Smooth muscle cell (in vitro differentiated cells): ENCODE results near the gene CDH4. TPM values are rescaled to one million over a fixed set of nuclear protein-coding genes. Genes with fewer than 3 reads are reported as not detected.
"Not testable (repeated sequence)": the region's sequence is repeated elsewhere in the genome, so short reads cannot be mapped to it uniquely, and the experiment has no call there.

Experiments used
- DNase-seq: peaks from one replicate; lab custom pipeline; 2025; ENCODE audit not compliant: unreplicated experiment; lab: John Stamatoyannopoulos, UW
- H2AFZ ChIP-seq: fragments of 200-600 bp; sonication (generic); 2 replicates; pipeline ENCODE4 v1.6.0; 2016; ENCODE audit warnings: antibody characterized with exemption, low read depth, mild to moderate bottlenecking
- H3F3A ChIP-seq: fragments of 200-600 bp; sonication (generic); 2 replicates; pipeline ENCODE4 v1.6.0; 2017; ENCODE audit warnings: antibody characterized with exemption, low read depth
- H3K27ac ChIP-seq: fragments of 200-600 bp; sonication (generic); 2 replicates; pipeline ENCODE4 v1.5.1; 2016; ENCODE audit warnings: low read depth, mild to moderate bottlenecking
- H3K27me3 ChIP-seq: fragments of 200-600 bp; sonication (generic); 2 replicates; pipeline ENCODE4 v1.6.1; 2016; ENCODE audit warnings: low read depth, mild to moderate bottlenecking
- H3K36me3 ChIP-seq: fragments of 200-600 bp; sonication (generic); 2 replicates; pipeline ENCODE4 v1.5.1; 2016; ENCODE audit warnings: low read depth
- H3K4me1 ChIP-seq: fragments of 200-600 bp; sonication (generic); 2 replicates; pipeline ENCODE4 v1.5.1; 2016; ENCODE audit warnings: low read depth
- H3K4me2 ChIP-seq: fragments of 200-600 bp; sonication (generic); 2 replicates; pipeline ENCODE4 v1.6.0; 2016; ENCODE audit warnings: mild to moderate bottlenecking
- H3K4me3 ChIP-seq: fragments of 200-600 bp; sonication (generic); 2 replicates; pipeline ENCODE4 v1.5.1; 2016; ENCODE audit warnings: mild to moderate bottlenecking
- H3K79me2 ChIP-seq: fragments of 200-600 bp; sonication (generic); 2 replicates; pipeline ENCODE4 v1.6.0; 2016; ENCODE audit warnings: low read depth, mild to moderate bottlenecking
- H3K9ac ChIP-seq: fragments of 200-600 bp; sonication (generic); 2 replicates; pipeline ENCODE4 v1.6.0; 2016; ENCODE audit warnings: low read depth
- H3K9me3 ChIP-seq: fragments of 200-600 bp; sonication (generic); replicated peaks from 2 replicates; pipeline ENCODE4 v1.5.1; 2016; ENCODE audit warnings: low read depth
- H4K20me1 ChIP-seq: fragments of 200-600 bp; sonication (generic); 2 replicates; pipeline ENCODE4 v1.6.0; 2016; ENCODE audit warnings: low read depth
- CTCF ChIP-seq: fragments of 200-600 bp; sonication (generic); IDR thresholded peaks from 2 replicates; pipeline ENCODE4 v1.5.1; 2017; ENCODE audit warnings: borderline replicate concordance, mild to moderate bottlenecking, antibody characterized with exemption; ENCODE audit not compliant: insufficient read depth, poor library complexity, severe bottlenecking
- WGBS: methylation state at CpG from one replicate; pipeline ENCODE4 v1.1.7; 2016; ENCODE audit warnings: low lambda C conversion rate; 5-methylcytosine and 5-hydroxymethylcytosine counted together
- polyA plus RNA-seq: library from polyadenylated mRNA; unstranded; fragments of >200 nt; fragmentation: Nextera tagmentation; extraction: Ambion mirVana; gene quantifications from 2 replicates; pipeline ENCODE4 v1.2.1, GENCODE V29; 2016
- total RNA-seq: library from RNA; depleted of rRNA; stranded (reverse); fragments of >200 nt; gene quantifications from 2 replicates; pipeline ENCODE4 v1.2.3, GENCODE V29; 2014

CDH4 gene
- total and polyA plus RNA-seq, 2 experiments from 2014 or later = 0.03 to 0.04 TPM

DNA sequence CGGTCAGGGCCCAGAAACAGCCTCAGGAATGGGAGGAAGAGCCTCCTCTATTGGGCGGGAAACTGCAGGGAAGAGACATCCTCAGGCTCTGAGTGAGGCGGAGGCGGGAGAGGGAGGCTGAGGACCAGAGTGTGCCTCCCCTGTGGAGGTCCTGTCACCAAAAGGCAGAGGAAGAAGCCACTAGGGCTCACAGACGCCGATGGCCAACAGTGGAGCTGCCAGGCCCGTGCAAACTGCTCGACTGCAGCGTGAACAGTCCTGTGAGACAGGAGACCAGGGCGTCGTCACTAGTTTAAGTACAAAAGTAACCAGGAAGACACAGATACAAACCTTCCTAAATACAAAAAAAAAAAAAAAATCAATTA is 730.9 kb downstream of the CDH4 start:
- no peak for TF ChIP-seq CTCF
- H3K27ac ChIP-seq = no peak overlapping the region
- no peaks in the 10 kb centered on the region for H3K36me3 ChIP-seq
- H3K27me3 ChIP-seq = no peaks in the 10 kb centered on the region
- no peaks in the 10 kb centered on the region for H3F3A ChIP-seq
- no peak overlapping the region for H3K4me2 ChIP-seq
- H3K9ac ChIP-seq = no peak overlapping the region
- H3K9me3 ChIP-seq = no peaks in the 10 kb centered on the region
- 92% methylated on average over 11 of the region's 11 CpGs for WGBS
- peaks cover 10% of the 10 kb centered on the region for H4K20me1 ChIP-seq
- H3K79me2 ChIP-seq = no peaks in the 10 kb centered on the region
- no peak overlapping the region for H3K4me3 ChIP-seq
- H3K4me1 ChIP-seq = no peaks in the 10 kb centered on the region
- no peak overlapping the region for H2AFZ ChIP-seq
- DNase-seq = no peak

- no peak overlapping the region for H3K27ac ChIP-seq
- no peak overlapping the region for H2AFZ ChIP-seq
- no peaks in the 10 kb centered on the region for H3K9me3 ChIP-seq
- H3K4me3 ChIP-seq = no peak overlapping the region
- H3K36me3 ChIP-seq = no peaks in the 10 kb centered on the region
- H3K27me3 ChIP-seq = no peaks in the 10 kb centered on the region
- no peak for TF ChIP-seq CTCF
- no peak overlapping the region for H3K9ac ChIP-seq
- no peaks in the 10 kb centered on the region for H3F3A ChIP-seq
- H3K79me2 ChIP-seq = no peaks in the 10 kb centered on the region
- DNase-seq = no peak
- H3K4me2 ChIP-seq = no peak overlapping the region
- no peaks in the 10 kb centered on the region for H3K4me1 ChIP-seq
- H4K20me1 ChIP-seq = peaks cover 5% of the 10 kb centered on the region
- WGBS = 95% methylated on average over 17 of the region's 17 CpGs
These were observed 731.9 kb downstream of the CDH4 start for GRCh38 chr20:61983965-61984364.

DNA sequence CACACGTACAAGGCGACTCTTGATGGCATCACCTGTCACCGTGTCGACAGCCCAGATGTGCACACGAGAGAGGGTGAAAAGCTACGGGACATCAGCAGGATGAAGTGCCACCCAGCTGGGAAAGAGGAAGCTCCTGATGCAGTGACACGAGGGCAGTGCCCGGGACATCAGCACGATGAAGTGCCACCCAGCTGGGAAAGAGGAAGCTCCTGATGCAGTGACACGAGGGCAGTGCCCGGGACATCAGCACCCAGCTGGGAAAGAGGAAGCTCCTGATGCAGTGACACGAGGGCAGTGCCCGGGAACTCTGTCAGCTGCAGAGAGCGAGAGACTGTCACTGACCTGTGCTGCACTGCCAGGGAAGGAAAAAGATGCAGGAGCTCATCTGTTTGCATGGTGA is 732.4 kb downstream of the CDH4 start:
- not testable (repeated sequence) for H3K9ac ChIP-seq, H3K27me3 ChIP-seq, H3K9me3 ChIP-seq, DNase-seq, H3K79me2 ChIP-seq, H3K36me3 ChIP-seq, H3F3A ChIP-seq, H3K4me1 ChIP-seq, H3K27ac ChIP-seq, H3K4me2 ChIP-seq, H4K20me1 ChIP-seq, H2AFZ ChIP-seq, H3K4me3 ChIP-seq
- 97% methylated on average over 14 of the region's 14 CpGs for WGBS

DNA sequence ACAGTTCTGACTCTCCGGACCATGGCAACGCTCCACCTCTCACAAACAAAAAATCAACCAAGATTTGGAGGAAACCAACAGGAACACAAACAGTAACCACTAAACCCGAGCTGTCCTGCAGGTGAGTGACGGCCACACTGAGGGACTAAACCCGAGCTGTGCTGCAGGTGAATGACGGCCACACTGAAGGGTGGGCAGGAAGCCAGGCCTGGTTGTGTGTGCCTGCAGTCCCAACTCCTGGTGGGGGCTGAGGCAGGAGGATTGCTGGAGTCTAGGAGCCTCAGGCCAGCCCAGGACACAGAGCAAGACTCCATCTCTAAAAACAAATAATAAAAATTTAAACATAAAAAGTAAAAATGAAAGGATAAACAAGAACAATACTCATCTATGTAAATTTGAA is 733.0 kb downstream of the CDH4 start:
- Histone ChIP-seq H3K79me2 (no peaks in the 10 kb centered on the region), H3K27me3 (no peaks in the 10 kb centered on the region), H3K27ac (no peak overlapping the region), H3K4me2 (no peak overlapping the region), H2AFZ (no peak overlapping the region), H3K4me3 (no peak overlapping the region), H3K9me3 (no peaks in the 10 kb centered on the region), H3K9ac (no peak overlapping the region), H3F3A (no peaks in the 10 kb centered on the region), H3K4me1 (no peaks in the 10 kb centered on the region), H3K36me3 (no peaks in the 10 kb centered on the region), H4K20me1 (peaks cover 5% of the 10 kb centered on the region)
- no peak for DNase-seq
- no peak for TF ChIP-seq CTCF
- 95% methylated on average over 6 of the region's 6 CpGs for WGBS
